GM12872 (cell line): ENCODE results near the gene SLC9A8.

Experiments
- CTCF ChIP-seq: IDR thresholded peaks from 3 replicates; pipeline ENCODE4 v1.5.1; 2011; ENCODE audit warnings: low read depth, mild to moderate bottlenecking, low read length, moderate library complexity; ENCODE audit not compliant: insufficient read depth

The SLC9A8 gene

GRCh38 chr20:49919009-49919408 is 106.4 kb downstream of the SLC9A8 start:
- TF ChIP-seq CTCF, result no peak

GRCh38 chr20:49919461-49919860 is 106.8 kb downstream of the SLC9A8 start:
- TF ChIP-seq CTCF, result no peak

- no peak for TF ChIP-seq CTCF
These were observed 111.6 kb downstream of the SLC9A8 start for GRCh38 chr20:49924247-49924646.

- no peak for TF ChIP-seq CTCF
These were observed 113.3 kb downstream of the SLC9A8 start for GRCh38 chr20:49925901-49926454.

- TF ChIP-seq CTCF, result peak; percentile 91
These were observed 115.9 kb downstream of the SLC9A8 start for GRCh38 chr20:49928411-49929141.

GRCh38 chr20:49929142-49929494 is 116.5 kb downstream of the SLC9A8 start:
- no peak for TF ChIP-seq CTCF

- no peak for TF ChIP-seq CTCF
These were observed 123.1 kb downstream of the SLC9A8 start for GRCh38 chr20:49935746-49936152.
